Lung microvascular endothelial cell (primary cell): ENCODE results near the gene HPS1. TPM values are rescaled to one million over a fixed set of nuclear protein-coding genes. Genes with fewer than 3 reads are reported as not detected.
A peak's percentile ranks its signal among the peaks of the same experiment; 100 is the strongest.

ENCODE experiments used
- DNase-seq, 2 donors: peaks; one replicate each; pipeline versions ENCODE4 v3.0.0 to v3.0.0-alpha.2; 2010; ENCODE audit warnings: low read depth in 2 of 2
- total RNA-seq: library from RNA; depleted of rRNA; stranded (reverse); fragments of >200 nt; gene quantifications from 2 replicates; pipeline ENCODE4 v1.2.1, GENCODE V29; 2014

The HPS1 gene
- total RNA-seq, 1 donor from 2014 or later, result 18.1 TPM

- no peak for DNase-seq
Observed at GRCh38 chr10:98432330-98432729, 14.4 kb downstream of the HPS1 start.

DNA sequence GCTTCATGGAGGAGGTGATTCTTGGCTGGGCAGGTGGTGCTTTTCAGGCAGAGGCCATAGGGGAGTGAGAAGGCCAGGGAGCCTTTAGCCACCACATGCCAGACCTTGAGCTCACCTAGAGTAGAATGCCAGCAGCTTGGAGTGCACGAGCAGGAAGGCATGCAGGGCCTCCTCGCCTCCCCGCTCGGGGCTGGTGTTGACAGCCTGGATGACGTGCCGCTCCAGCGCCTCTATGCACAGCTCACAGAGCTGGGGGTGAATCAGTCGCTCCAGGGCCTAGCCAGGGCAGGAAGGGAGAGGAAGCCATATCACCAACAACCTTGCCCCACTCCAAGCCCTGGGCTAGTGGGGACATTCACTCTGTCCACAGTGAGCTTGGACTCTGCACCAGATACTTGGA is 15.7 kb downstream of the HPS1 start:
- DNase-seq, result no peak

GRCh38 chr10:98430427-98430826 is 16.3 kb downstream of the HPS1 start:
- no peak for DNase-seq

- no peak for DNase-seq
Observed at GRCh38 chr10:98429320-98430072, 17.2 kb downstream of the HPS1 start.

DNA sequence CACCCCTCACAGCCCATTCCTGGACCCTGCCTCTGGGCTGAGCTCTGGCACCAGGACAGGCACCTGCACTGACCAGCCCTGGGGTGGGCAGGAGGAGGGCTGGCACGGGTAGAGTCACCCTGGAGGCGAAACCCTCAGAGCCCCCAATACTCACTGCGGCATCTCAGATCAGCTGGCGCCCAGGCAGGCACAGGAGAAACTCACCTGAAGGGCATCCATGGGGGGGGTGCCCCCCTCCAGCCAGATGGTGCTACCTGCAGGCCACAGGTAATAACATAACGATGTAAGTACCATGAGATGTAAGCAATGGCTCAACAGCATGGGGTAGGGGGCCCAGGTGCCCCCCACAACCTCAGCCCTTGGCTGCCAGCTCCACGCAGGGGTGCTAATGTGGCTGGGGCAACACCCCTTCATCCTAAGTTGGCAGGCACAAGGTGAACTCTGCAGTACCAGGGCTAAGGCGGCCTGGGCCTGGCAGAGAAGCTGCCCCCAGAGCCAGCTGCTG is 19.7 kb downstream of the HPS1 start:
- DNase-seq, result no peak

GRCh38 chr10:98425511-98426352 is 21.0 kb downstream of the HPS1 start:
- DNase-seq, result peak; percentile 63 to 64

- no peak for DNase-seq
Observed at GRCh38 chr10:98424295-98425254, 22.2 kb downstream of the HPS1 start.

DNA sequence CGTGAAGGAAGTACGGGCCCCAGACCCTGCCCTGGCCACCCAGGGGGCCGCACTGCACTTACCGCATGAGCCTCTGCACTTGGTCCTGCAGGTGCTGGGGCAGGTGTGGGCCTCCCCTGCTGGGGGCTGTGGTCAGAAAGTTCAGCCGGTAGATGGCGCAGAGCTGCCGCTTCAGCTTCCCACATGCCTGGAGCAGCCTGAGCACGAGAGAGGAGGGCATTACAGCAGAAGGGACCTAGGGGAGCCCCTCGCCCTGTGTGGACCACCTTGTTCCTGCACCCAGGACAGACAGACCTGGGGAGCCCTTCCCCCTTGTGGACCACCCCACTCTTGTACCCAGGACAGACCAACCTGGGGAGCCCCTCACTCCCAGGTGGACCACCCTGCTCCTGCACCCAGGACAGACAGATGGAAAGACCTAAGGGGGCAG is 23.0 kb downstream of the HPS1 start:
- DNase-seq, result no peak

DNA sequence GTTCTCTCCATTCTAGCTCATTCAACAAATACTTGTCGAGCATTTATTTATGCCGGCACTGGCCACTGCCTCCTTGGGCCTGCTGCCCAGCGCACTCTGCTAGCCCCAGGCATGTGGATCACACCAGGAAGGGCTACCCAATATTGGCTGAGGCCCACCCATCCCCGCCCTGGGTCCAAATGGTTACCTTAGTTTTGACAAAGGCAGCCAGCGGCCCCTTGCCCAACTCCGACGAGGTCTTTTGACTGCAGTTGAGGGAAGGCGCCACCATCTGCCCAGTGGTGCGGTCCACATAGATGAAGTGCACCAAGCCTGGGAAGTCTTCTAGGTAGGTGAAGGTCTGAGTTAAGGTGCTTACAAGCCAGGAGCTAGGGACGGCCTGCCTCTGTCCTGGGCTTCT is 24.6 kb downstream of the HPS1 start:
- DNase-seq, result no peak

DNA sequence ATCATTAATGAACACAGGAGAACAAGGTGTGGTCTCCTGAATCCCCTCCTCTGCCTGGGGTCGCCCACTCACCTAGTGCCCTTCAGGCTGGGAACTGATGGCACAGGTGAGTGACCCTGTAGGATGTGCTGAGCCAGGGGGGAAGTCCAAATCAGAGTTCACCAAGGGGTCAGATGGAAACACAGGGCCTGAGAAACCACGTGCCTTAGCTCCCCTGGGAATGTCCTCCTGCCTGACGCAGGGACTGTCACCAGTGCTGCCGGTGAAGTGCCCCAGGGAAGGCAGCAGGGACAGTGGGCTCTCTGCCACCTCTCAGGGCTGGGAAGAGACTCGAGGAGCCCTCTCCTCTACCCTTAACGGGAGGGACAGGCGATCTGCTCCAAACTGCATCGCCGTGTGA is 25.9 kb downstream of the HPS1 start:
- DNase-seq, result peak in 1 of 2 donors; percentile 13

GRCh38 chr10:98419469-98420261 is 27.1 kb downstream of the HPS1 start:
- no peak for DNase-seq

DNA sequence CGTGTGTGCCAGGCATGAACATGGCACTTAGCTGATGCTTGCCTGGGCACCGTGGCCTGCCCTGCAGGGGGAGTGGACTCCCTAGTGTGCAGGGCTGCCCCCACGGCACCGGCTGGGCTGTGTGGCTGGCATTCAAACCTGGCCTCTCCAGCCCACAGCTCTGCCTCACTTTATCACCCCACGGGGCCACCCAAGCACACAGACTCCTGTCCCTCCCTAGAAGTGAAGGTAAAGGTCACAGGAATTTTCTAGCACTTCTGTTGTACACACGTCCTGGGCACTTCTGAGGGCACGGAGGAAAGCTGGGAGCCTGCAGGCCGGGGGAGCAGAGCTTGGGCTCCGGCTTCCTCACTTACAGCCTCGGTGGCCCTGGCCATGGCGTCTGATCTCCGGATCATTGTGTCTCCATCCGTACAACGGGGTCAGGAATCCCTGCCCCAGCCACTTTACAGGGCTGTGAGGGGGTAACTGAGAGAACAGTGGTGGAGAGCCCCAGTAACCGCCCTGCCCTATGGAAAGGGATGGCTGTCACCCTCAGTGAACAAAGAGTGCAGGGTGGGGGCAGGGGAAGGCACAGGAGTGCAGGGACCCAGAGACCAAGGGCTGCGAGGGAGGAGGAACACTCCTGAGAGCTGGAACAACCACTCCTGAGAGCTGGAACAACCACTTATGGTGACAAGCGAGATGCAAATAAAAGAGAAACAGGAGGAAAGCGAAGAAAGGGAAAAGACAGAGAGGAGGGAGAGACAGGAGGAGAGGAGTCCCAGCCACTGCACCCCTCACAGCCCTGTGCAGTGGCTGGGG is 27.9 kb downstream of the HPS1 start:
- DNase-seq, result no peak

GRCh38 chr10:98417973-98418664 is 28.6 kb downstream of the HPS1 start:
- no peak for DNase-seq

GRCh38 chr10:98417481-98417959 is 29.2 kb downstream of the HPS1 start:
- no peak for DNase-seq

DNA sequence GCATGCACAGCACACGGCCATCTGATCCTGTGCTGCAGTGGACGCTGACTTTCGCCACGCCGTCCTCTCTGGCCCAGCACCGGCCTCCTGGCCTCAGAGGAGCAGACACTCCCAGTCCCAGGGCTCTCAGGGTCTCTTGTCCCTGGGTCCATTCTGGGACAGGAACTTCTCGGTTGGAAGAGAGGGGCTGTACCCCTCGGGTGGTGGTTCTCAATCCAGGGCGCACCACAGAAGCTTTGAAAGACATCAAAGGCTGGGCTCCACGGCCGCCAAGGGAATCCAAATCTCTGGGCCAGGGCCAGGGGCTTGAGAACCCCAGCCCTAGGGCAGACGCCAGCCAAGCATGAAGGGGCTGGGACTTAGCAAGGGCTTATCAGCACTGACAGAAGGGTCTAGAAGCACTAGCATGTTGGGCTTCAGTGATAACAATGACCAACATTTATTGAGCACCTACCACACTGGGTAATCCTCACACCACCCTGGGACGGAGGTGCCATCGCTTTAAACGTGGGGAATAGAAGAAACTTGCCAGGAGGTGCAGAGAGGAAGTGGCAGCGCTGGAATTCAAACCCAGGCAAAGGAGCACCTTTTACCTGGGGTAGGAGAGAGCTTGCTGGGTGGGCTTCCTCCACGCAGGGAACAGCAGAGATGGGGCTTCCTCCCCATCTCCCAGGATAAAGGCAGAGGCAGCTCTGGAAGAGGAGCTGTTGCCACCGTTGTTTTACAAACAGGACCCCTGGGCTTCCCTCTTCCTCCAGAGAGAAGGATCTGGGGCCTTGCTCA is 29.9 kb downstream of the HPS1 start:
- no peak for DNase-seq

DNA sequence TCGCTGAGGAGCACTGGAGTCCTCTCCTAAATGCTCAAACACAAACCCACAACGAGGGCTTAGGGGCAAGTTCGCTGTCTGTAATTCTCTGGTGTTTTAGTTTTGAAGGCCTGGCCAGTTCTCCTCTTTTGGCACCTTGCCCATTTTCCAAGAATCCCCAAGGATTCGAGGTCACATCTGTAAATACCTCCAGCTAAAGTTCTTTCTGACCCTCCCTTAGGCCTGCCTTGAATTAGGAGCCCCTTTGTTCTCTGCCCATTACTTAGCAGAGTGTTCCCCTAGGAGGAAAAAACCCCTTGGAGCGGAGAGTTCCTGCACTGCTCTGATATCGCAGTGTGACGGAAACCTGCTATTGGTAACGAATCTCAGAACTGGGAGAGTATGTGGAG is 31.0 kb downstream of the HPS1 start:
- DNase-seq, result peak in 1 of 2 donors; percentile 16

DNA sequence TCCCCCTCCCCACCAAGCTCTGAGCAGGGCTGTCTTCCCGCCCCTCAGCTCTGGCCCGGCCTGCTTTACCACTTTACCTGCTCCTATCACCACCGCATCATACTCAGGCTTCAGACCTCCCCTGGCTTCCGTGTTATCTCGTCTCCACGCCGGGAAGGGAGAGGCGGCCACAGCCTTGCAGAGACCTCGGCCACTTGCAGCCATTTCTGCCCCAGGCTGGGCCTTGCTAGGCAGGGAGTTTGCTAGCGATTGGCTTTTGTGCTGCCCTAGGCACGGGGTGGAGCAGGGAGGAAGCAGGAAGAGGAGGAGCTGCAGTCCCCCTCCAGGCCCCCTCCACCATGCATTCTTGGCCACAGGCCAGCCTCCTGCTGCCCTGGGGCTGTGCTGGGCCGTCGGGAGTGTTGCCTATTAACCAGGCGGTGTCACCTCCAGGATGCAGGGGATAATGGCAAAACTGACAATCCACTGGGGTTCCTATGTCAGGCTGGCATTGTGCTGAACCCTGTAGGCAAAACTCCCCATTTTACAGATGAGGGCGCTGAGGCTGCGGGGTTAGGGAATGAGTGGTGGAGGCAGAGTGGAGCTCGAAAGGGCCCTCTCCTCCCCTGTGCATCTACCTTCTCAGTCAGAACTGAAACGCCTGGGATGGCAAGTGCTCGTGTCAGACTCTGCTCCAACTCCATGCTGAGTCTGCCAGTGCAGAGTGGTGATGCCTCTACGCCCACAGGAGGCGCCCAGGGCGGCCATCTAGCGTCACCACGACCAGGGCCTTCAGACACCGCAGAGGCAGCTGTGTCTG is 31.6 kb downstream of the HPS1 start, which contains the start of gene PYROXD2:
Gene PYROXD2, minus strand, starts transcription at position 251 of the 799 bp plus-strand sequence. Its CDS starts 47 bp downstream, at position 204.
- DNase-seq, result peak; percentile 91 to 95
